Measurements from ENCODE around the gene FLRT2.

FLRT2 gene, protein sequence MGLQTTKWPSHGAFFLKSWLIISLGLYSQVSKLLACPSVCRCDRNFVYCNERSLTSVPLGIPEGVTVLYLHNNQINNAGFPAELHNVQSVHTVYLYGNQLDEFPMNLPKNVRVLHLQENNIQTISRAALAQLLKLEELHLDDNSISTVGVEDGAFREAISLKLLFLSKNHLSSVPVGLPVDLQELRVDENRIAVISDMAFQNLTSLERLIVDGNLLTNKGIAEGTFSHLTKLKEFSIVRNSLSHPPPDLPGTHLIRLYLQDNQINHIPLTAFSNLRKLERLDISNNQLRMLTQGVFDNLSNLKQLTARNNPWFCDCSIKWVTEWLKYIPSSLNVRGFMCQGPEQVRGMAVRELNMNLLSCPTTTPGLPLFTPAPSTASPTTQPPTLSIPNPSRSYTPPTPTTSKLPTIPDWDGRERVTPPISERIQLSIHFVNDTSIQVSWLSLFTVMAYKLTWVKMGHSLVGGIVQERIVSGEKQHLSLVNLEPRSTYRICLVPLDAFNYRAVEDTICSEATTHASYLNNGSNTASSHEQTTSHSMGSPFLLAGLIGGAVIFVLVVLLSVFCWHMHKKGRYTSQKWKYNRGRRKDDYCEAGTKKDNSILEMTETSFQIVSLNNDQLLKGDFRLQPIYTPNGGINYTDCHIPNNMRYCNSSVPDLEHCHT

DNA sequence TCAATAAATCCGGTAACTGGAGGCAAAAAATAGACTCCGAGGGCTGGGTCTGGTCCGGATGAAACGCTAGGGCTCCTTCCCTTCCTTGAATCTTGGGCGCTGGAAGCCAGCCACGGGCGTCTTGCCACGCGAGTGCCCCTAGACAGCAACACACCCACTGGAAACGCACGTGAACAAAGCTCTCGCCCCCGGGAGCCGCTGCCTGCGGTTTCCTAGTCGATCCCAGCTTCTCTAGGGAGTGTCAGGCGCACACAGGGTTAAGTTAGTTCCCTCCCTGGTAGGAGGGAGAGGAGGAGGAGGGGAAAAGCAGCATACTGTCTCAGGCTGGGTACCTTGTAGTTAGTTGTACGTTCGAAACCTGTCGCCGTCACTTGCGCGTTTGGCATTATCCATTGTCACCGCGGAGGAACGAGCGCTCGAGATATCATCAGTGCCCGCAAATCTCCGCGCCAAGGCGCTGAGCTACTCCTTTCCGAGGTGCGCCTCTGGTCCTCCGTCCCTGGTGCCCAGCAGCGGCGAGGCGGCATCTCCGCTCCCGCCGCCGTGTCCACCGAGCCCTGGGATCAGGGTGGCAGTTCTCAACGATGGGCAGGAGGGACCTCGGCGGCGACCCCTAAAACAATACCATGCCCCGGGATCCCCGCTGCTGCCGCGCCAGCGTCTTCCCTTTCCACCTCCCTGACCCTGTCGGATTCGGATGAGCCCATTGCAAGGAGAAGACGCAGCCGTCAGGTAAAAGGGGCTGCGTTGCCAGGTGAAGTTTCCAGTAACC, at the start of gene FLRT2:
Gene FLRT2 (plus strand): TSS at position 342 of the 772 bp plus-strand sequence. CDS start 91,371 bp downstream, outside the sequence.
- Mint-ChIP-seq H3K9me3 (no peaks in the 10 kb centered on the region), H3K27ac (no peak within 1 kb of the TSS), H3K4me1 (ENCODE audit: low read depth) (peaks cover 9% of the 10 kb centered on the region), H3K36me3 (ENCODE audit: low read depth) (peaks cover 2% of the 10 kb centered on the region), H3K27me3 (ENCODE audit: low read depth) (peaks cover 62% of the 10 kb centered on the region), H3K4me3 (no peak within 1 kb of the TSS)
- DNase-seq (ENCODE audit: low spot score) = no peak

DNA sequence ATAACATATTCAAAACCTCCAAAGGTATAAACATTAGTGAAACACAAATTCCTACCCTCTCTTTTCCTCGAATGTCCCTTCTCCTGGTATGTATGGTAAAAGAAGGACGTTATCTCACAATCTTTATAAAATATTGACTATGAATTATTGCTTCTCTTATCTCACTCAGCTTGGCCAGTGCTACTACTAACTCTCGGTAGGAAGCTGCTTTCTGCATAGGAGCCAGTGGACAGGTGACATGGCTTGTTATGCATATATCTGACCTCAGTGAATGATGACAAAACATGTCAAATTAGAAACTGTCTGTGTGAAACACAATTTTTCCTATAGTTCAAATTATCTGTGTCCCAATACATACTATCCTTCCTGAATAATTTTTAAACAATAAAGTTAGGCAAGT, 48.5 kb upstream of the FLRT2 start:
- H3K9me3 Mint-ChIP-seq = peaks cover 5% of the 10 kb centered on the region
- no peak overlapping the region for H3K4me3 Mint-ChIP-seq

DNA sequence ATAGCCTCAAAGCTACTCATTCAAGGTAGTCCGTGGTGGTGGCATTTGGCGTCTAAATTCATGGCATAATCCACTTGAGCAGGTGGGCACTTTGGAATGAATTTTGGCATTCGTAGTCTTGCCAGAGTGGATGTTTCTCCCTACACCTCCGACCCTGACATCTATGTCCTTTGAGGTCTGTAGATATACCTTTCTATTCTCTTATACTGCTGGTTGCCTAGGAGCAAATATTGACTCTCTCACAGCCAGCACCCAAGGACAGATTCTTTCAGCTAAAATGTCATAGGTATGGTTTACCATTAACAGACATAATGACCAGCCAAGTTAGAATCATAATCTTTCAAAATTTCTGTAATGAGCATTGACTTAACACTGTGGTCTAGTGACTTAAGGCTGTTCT, 47.4 kb upstream of the FLRT2 start:
- H3K4me1 Mint-ChIP-seq (ENCODE audit: low read depth) = no peaks in the 10 kb centered on the region
- no peak overlapping the region for H3K27ac Mint-ChIP-seq
- no peaks in the 10 kb centered on the region for H3K9me3 Mint-ChIP-seq
- H3K4me3 Mint-ChIP-seq = no peak overlapping the region
- no peaks in the 10 kb centered on the region for H3K36me3 Mint-ChIP-seq (ENCODE audit: low read depth)
- no peaks in the 10 kb centered on the region for H3K27me3 Mint-ChIP-seq (ENCODE audit: low read depth)
- DNase-seq (ENCODE audit: low spot score) = no peak

More for the DNA sequence above, 48.5 kb upstream of the FLRT2 start:
- no peaks in the 10 kb centered on the region for H3K36me3 Mint-ChIP-seq (ENCODE audit: low read depth)
- DNase-seq (ENCODE audit: low spot score) = no peak
- no peak overlapping the region for H3K27ac Mint-ChIP-seq
- no peaks in the 10 kb centered on the region for H3K27me3 Mint-ChIP-seq (ENCODE audit: low read depth)
- H3K4me1 Mint-ChIP-seq (ENCODE audit: low read depth) = no peaks in the 10 kb centered on the region

DNA sequence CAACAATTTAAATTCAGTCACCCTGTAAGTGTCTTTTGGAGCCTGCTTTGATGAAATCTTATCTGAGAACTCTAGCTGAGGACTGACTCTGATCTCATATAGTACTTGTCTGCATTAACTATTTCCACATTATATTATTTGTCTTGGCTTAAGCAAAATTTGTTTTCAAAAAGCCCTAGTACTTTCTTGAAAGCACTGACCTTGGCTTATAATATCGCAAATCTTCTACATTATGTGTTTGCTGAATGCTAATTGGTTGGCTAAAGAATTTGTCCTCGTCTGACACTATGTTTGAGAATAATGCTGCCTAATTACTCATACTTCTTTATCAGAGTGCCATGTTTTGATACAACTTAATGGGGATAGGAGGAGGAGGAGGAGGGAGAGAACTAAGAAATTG, 46.9 kb upstream of the FLRT2 start:
- Mint-ChIP-seq H3K36me3 (ENCODE audit: low read depth) (no peaks in the 10 kb centered on the region), H3K4me1 (ENCODE audit: low read depth) (no peaks in the 10 kb centered on the region), H3K9me3 (no peaks in the 10 kb centered on the region), H3K4me3 (no peak overlapping the region), H3K27me3 (ENCODE audit: low read depth) (no peaks in the 10 kb centered on the region), H3K27ac (no peak overlapping the region)
- DNase-seq (ENCODE audit: low spot score) = no peak

DNA sequence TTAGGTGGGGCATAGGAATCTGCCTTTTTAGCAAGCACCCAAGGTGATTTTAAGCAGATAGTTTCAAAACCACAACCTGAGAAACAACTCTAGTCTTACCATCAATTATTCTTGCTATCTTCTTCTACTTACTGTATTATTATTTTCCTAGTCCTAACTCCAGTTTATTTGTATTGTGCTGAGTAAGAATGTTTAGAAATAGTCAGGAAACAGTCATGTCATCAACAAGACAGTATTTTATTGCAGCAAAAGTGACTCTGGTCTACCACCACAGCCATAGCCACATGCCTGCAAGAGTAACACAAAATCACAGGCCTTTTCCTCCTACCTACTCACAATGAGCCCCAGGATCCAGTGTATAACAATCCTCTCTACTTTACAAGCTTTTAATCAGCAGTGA, 46.3 kb upstream of the FLRT2 start:
- H3K9me3 Mint-ChIP-seq = no peaks in the 10 kb centered on the region

DNA sequence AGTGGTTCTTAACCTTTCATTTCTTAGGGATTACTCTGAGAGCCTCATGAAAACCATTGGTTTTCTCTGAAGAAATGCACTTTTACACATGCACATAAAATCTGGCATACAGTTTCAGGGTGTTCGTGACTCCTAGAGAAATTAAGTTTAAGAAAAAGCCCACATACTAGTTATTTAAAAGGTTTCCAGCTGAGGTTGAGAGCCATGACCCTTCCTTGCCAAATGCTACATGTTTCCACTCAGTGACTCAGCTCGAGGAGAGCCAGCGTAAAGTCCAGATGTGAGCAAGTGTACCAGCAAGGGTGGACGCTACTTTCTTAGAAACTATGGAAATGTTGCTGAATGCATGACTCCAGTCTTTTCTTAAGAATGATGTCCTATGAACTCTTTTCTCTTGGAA, 42.7 kb upstream of the FLRT2 start:
- no peak for DNase-seq (ENCODE audit: low spot score)
- Mint-ChIP-seq H3K4me3 (no peak overlapping the region), H3K36me3 (ENCODE audit: low read depth) (no peaks in the 10 kb centered on the region), H3K27ac (no peak overlapping the region), H3K9me3 (peaks cover 18% of the 10 kb centered on the region), H3K4me1 (ENCODE audit: low read depth) (no peaks in the 10 kb centered on the region), H3K27me3 (ENCODE audit: low read depth) (no peaks in the 10 kb centered on the region)

More for the DNA sequence above, 46.3 kb upstream of the FLRT2 start:
- H3K36me3 Mint-ChIP-seq (ENCODE audit: low read depth) = no peaks in the 10 kb centered on the region
- H3K27me3 Mint-ChIP-seq (ENCODE audit: low read depth) = no peaks in the 10 kb centered on the region
- DNase-seq (ENCODE audit: low spot score) = no peak
- H3K4me1 Mint-ChIP-seq (ENCODE audit: low read depth) = no peaks in the 10 kb centered on the region
- H3K27ac Mint-ChIP-seq = no peak overlapping the region
- H3K4me3 Mint-ChIP-seq = no peak overlapping the region

DNA sequence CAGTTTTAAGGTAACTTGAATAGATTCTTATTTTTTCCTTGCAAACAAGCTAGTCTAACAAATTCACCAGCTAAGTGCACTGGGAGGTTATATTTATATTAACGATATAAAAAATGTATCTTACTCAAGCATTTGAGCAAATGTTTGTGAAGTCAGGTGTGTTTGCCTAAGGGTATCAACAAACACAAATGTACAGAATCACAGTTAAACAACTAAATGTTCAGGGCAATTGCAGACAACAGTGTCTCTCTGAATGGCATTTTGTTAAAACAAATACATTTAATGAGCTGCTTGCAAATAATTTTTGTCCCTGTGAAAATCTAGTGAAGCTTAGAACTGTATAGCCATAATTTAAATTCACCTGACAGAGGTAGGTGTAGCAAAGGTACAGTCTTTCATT, 28.2 kb upstream of the FLRT2 start:
- Mint-ChIP-seq H3K36me3 (ENCODE audit: low read depth) (no peaks in the 10 kb centered on the region), H3K27ac (no peak overlapping the region), H3K4me3 (no peak overlapping the region), H3K27me3 (ENCODE audit: low read depth) (no peaks in the 10 kb centered on the region), H3K4me1 (ENCODE audit: low read depth) (no peaks in the 10 kb centered on the region), H3K9me3 (peaks cover 4% of the 10 kb centered on the region)
- no peak for DNase-seq (ENCODE audit: low spot score)

DNA sequence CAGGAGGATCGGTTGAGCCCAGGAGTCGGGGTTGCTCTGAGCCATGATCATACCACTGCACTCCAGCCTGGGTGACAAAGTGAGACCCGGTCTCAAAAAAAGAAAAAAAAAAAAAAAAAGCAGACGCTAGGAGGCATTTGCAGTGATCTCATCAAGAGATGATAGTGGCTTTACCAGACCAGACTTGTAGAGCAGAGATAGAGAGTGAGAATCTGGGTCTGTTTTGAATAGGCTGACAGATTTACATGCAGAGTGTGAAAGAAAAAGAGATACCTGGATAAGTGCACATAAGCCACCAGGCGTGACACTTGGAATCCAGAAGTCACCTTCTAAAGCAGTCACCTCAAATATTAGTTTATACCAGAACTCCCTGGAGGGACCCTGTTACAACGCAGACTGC, 21.1 kb upstream of the FLRT2 start:
- no peaks in the 10 kb centered on the region for H3K4me1 Mint-ChIP-seq (ENCODE audit: low read depth)
- no peak overlapping the region for H3K27ac Mint-ChIP-seq
- no peak overlapping the region for H3K4me3 Mint-ChIP-seq
- H3K36me3 Mint-ChIP-seq (ENCODE audit: low read depth) = no peaks in the 10 kb centered on the region
- peaks cover 5% of the 10 kb centered on the region for H3K9me3 Mint-ChIP-seq
- no peaks in the 10 kb centered on the region for H3K27me3 Mint-ChIP-seq (ENCODE audit: low read depth)
- DNase-seq (ENCODE audit: low spot score) = no peak

DNA sequence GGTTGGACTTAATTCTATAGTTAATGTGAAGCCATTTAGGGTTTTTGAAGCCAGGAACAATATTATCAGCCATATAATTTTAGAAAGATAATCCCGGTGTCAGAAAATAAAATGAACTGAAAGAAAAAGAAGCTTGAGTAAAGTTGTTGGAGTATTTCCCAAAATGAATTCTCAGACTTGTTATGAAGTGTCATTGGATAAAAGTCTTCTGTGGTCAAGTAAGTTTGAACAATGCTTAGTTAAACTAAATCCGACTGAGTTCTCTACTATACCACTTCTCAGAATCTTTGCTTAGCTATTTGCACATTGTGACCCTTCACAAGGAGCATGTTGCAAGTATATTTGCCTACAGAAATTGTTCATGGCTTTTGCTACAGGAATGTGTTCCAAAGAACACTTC, 17.5 kb upstream of the FLRT2 start:
- no peak overlapping the region for H3K4me3 Mint-ChIP-seq
- no peak overlapping the region for H3K27ac Mint-ChIP-seq
- no peak for DNase-seq (ENCODE audit: low spot score)
- H3K36me3 Mint-ChIP-seq (ENCODE audit: low read depth) = no peaks in the 10 kb centered on the region
- H3K27me3 Mint-ChIP-seq (ENCODE audit: low read depth) = no peaks in the 10 kb centered on the region
- H3K4me1 Mint-ChIP-seq (ENCODE audit: low read depth) = no peaks in the 10 kb centered on the region
- peaks cover 5% of the 10 kb centered on the region for H3K9me3 Mint-ChIP-seq

DNA sequence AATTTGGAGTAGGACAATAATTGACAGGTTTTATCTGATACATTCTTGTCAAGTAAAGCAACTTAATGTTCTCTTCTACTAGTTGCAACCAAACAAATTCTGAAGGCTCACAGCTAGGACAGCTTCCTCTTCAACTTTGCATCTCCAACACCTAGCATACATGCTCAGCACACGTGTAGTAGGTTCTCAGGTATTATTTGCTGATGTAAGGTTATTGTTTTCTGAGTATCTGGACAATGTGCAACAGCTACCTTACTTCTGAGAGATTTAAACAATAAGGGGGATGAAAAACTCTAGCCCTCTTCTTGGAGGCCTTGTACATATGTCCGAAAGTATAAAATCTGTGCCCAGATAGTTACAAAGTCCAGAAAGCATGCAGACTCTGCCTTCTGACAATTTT, 15.5 kb upstream of the FLRT2 start:
- no peaks in the 10 kb centered on the region for H3K4me1 Mint-ChIP-seq (ENCODE audit: low read depth)
- no peaks in the 10 kb centered on the region for H3K27me3 Mint-ChIP-seq (ENCODE audit: low read depth)
- H3K36me3 Mint-ChIP-seq (ENCODE audit: low read depth) = no peaks in the 10 kb centered on the region
- DNase-seq (ENCODE audit: low spot score) = no peak
- no peak overlapping the region for H3K4me3 Mint-ChIP-seq
- peaks cover 5% of the 10 kb centered on the region for H3K9me3 Mint-ChIP-seq
- no peak overlapping the region for H3K27ac Mint-ChIP-seq

DNA sequence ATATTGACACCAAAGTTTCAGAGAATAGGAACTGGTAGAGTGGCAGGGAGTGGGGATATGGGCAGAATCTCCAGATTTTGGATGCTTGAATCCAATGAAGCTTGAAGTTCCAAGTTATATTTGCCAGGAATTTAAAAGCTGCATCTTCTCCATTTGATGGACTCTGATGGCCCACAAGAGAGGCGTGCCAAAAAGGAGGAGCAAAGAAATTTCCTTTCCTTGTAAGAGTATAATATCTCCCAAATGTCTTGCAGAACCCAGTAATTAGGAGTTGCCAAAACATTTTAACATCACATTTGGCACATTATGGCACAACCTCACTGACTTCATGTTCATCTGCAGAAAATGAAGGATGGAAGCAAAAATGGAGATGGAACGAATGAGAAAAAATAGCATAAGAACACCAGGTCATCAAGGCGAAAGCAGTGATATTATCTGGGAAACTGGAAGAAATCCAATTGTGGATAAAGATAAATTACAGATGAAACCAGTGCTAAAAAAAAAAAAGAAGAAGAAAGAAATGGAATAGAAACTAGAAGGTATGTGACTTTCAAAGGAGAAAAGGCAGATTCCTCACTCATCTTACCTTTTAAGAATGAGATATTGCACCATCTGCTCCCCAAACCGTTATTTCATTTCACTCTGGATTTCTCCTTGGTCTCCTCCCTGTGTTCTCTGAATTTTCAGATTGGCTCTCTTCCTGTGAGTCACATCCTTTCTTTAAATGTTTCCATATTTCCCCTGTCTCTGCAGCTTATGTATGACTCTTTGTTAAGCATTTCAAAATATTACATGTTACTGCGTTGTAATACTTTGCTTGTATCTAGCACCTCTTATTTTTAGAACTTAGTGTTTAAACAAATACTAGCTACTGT, 13.5 kb upstream of the FLRT2 start:
- H3K27me3 Mint-ChIP-seq (ENCODE audit: low read depth) = no peaks in the 10 kb centered on the region
- peaks cover 3% of the 10 kb centered on the region for H3K9me3 Mint-ChIP-seq
- H3K4me1 Mint-ChIP-seq (ENCODE audit: low read depth) = no peaks in the 10 kb centered on the region
- DNase-seq (ENCODE audit: low spot score) = no peak
- no peak overlapping the region for H3K27ac Mint-ChIP-seq
- H3K36me3 Mint-ChIP-seq (ENCODE audit: low read depth) = no peaks in the 10 kb centered on the region
- H3K4me3 Mint-ChIP-seq = no peak overlapping the region

DNA sequence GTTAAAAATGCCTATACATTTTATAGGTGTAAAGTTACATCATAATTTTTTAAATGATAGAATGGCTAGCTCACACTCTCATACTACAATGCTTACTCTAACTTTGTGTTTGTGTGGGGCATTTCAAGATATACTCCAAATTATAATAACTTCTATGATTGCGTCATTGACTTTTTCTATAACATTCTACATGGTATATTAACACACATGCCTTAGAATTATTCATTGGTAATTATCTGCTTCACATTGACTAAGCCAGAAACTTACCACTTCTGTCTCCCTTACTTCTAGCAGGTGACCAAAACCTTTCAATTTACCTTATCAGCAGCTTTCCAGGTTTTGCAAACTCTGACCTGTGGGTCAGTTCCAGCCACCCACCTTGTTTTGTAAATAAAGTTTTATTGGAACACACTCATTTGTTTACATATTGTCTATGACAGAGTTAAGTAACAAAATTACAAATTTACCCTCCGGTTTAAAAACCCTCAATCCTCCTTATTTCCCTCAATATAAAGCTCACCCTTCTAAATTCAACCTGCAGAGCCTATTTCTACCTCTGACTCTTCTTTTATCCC, 12.7 kb upstream of the FLRT2 start:
- Mint-ChIP-seq H3K9me3 (no peaks in the 10 kb centered on the region), H3K27ac (no peak overlapping the region), H3K27me3 (ENCODE audit: low read depth) (no peaks in the 10 kb centered on the region), H3K36me3 (ENCODE audit: low read depth) (no peaks in the 10 kb centered on the region), H3K4me3 (no peak overlapping the region), H3K4me1 (ENCODE audit: low read depth) (no peaks in the 10 kb centered on the region)
- no peak for DNase-seq (ENCODE audit: low spot score)

DNA sequence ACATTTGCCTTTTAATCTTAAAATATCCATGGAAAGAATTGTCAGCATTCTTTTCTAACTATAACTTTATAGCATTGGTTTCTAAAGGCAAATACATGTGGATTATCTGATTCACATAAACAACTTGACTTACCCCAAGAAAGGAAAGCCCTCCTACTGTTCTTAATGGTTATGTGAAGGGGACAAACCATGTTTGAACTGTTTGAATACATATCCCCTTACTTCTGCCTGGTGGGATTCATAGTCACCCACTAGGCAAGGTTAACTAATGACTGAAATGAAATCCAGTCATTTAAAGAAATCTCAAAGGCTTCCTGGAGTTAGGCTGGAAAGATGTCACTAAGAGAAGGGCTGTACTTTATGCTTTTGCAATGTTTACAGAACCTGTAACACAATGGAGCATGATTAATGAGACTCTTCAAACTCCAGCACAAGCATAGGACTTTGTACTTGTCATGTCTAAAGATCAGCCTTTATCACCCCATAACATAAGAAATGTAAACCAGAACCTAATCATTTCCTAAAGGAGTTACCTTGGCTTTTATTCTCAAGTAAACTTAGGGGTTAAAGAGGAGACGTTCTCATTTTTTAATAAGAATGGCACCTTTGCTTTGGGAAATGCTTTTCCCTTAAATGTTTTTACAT, 10.2 kb upstream of the FLRT2 start:
- no peaks in the 10 kb centered on the region for H3K27me3 Mint-ChIP-seq (ENCODE audit: low read depth)
- H3K27ac Mint-ChIP-seq = no peak overlapping the region
- no peak overlapping the region for H3K4me3 Mint-ChIP-seq
- H3K36me3 Mint-ChIP-seq (ENCODE audit: low read depth) = no peaks in the 10 kb centered on the region
- no peak for DNase-seq (ENCODE audit: low spot score)
- H3K4me1 Mint-ChIP-seq (ENCODE audit: low read depth) = no peaks in the 10 kb centered on the region
- H3K9me3 Mint-ChIP-seq = no peaks in the 10 kb centered on the region

All from T-helper 2 cell treated with Interferon-gamma antibody and Interleukin-4, amounts not matched to agents 5 μg/mL and 100 μg/mL, for 36 hours (primary cell).